GM10266 (cell line): ENCODE data around the gene FAF2.

Experiments
- DNase-seq: peaks from one replicate; pipeline ENCODE4 v3.0.0; 2012; ENCODE audit errors: extremely low spot score
- TF ChIP-seq, protein P1 (sequence below): IDR thresholded peaks from 2 replicates; pipeline ENCODE4 v1.5.1; 2012; ENCODE audit warnings: mild to moderate bottlenecking, low read depth; ENCODE audit not compliant: control insufficient read depth, insufficient read depth; ENCODE audit errors: missing control alignments

Gene FAF2

DNA sequence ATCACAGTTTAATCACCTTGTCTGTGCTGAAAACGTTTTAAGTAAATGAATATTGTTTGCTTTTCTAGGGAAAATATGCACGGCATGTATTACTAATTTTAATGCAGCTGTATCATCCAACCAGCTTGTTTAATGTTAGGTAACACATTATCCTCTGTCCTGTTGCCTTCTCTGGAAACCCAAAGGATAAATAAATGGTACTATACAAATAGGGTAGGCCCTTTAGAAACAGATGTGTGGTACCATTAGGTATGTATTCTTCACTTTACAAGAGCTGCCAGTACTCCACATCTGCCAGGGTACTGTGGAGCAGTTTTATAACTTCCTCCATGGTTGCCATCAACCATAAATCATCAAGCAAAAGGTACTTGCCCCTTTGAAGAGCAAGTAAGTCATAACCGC, 42.9 kb downstream of the FAF2 start:
- TF ChIP-seq, protein P1, sequence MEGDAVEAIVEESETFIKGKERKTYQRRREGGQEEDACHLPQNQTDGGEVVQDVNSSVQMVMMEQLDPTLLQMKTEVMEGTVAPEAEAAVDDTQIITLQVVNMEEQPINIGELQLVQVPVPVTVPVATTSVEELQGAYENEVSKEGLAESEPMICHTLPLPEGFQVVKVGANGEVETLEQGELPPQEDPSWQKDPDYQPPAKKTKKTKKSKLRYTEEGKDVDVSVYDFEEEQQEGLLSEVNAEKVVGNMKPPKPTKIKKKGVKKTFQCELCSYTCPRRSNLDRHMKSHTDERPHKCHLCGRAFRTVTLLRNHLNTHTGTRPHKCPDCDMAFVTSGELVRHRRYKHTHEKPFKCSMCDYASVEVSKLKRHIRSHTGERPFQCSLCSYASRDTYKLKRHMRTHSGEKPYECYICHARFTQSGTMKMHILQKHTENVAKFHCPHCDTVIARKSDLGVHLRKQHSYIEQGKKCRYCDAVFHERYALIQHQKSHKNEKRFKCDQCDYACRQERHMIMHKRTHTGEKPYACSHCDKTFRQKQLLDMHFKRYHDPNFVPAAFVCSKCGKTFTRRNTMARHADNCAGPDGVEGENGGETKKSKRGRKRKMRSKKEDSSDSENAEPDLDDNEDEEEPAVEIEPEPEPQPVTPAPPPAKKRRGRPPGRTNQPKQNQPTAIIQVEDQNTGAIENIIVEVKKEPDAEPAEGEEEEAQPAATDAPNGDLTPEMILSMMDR, result no peak
- no peak for DNase-seq

DNA sequence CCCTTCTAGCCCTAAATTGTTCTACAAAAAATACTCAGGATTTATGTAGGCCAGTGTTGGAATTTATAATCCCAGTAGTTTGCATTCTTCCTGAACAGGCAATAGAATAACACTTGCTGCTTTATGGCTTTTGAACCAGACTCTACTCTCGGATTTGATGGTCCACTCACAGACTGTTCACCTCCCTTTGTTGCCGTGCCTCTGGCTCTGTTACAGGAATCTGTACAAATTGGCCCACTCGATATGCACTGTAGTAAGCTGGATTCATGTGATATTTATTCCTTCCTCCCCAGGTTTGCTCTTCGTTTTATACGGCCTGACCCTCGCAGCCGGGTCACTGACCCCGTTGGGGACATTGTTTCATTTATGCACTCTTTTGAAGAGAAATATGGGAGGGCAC, 43.7 kb downstream of the FAF2 start:
- TF ChIP-seq, protein P1, result no peak

DNA sequence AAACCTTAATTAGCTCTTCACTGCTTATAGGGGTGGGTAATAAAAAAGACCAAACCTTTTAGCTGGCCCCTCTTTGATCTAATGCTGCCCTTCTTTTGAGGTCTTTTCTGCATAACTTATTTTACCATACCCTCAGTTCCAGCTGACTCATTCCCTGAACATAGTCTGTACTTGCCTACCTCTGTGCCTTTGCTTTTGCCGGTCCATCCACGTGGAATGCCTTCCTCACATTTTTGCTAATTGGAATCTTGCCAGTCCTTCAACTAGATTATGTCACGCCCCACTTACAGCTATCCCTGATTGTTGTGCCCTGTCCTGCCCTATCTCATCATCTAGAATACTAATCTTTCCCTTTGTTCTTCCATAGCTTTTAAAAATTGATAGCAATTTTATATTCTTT, 44.2 kb downstream of the FAF2 start:
- DNase-seq, result no peak
- TF ChIP-seq, protein P1, result no peak

More for the DNA sequence above, 43.7 kb downstream of the FAF2 start:
- no peak for DNase-seq

DNA sequence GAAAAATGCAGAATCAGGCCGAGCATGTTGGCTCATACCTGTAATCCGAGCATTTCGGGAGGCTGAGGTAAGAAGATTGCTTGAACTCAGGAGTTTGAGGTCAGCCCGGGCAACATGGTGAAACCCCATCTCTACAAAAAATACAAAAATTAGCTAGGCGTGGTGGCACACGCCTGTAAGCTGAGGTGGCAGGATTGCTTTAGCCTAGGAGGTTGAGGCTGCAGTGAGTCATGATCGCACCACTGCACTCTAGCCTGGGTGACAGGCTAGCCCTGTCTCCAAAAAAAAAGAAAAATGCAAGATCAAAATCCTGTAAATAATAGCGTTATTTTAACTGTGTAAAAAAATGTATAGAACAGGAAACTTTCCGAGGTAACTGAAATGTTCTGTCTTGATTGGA, 49.7 kb downstream of the FAF2 start:
- TF ChIP-seq, protein P1, result no peak
- DNase-seq, result no peak

DNA sequence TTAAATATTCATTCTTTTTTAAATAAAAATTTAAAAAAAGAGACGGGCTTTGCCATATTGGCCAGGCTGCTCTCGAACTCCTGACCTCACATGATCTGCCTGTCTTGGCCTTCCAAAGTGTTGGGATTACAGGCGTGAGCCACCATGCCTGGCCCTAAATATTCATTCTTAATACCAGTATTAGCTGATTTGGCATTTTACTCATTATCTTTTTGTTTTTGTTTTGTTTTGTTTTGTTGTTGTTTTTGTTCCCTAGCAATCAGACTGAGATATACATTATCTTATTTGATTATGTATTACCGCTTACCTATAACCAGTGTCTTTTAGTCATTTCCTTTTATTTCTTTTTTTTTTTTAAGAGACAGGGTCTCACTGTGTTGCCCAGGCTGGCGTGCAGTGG, 51.1 kb downstream of the FAF2 start:
- no peak for DNase-seq
- TF ChIP-seq, protein P1, result no peak

DNA sequence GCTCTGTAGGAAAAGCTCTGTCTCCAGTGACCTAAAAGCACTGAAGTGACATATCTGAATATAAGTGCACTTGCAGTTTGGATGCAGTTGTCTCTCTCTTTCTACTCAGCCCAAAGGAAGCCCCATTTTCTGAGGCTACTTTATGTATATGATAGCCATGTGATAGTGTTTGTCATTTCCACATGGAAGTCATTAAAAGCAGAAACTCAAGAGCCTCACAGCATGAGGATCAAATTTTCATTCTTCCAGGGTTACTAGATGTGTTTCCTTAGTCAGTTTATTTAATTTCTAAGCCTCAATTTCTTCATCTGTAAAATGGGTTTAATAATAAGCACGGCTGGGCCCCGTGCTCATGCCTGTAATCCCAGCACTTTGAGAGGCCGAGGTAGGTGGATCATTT, 52.3 kb downstream of the FAF2 start:
- TF ChIP-seq, protein P1, result no peak
- no peak for DNase-seq

DNA sequence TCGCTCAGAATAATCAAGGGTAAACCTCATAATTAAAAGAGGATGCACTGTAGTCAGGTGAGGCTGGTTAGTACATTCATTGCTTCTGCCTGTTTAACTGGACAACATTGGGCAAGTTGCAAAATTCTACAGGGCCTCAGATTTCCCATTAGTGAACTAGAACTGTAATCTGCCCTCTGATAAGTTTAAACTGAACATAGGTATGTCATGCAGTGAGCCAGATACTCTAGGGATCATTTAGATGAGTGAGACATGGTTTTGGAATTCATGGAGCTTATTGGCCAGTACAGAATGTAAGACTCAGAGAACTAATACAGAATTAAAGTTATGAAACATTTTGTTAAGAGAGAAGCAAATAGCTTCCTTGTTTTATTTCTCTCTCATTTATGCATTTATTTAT, 53.1 kb downstream of the FAF2 start:
- no peak for DNase-seq
- TF ChIP-seq, protein P1, result no peak

DNA sequence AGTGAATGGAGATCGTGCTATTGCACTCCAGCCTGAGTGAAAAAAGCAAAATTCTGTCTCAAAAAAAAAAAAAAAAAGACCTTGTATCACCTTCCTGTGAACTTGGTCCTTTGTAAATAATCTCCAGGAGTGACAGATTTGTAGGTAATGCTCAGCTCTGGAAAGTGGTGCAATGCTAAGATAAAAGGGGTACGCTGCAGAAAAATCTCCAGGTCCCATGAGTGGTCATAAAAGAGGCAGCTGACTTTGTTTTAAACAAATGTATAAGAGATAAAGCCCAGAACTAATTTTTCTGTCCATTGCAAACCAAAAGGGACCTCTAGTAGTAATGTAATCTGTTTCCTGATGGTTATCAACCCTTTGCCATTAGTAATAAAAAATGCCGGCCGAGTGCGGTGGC, 55.3 kb downstream of the FAF2 start:
- no peak for DNase-seq
- TF ChIP-seq, protein P1, result no peak
